22Rv1 (cell line): ENCODE results near the gene PHF5A.

Source experiments
- CTCF ChIP-seq: fragments of 450-650 bp; IDR thresholded peaks from 2 replicates; pipeline ENCODE4 v1.5.1; 2017; ENCODE audit warnings: mild to moderate bottlenecking
- ZFX ChIP-seq: fragments of 450-650 bp; IDR thresholded peaks from 2 replicates; pipeline ENCODE4 v1.6.1; 2017; ENCODE audit warnings: antibody characterized with exemption, borderline replicate concordance

DNA sequence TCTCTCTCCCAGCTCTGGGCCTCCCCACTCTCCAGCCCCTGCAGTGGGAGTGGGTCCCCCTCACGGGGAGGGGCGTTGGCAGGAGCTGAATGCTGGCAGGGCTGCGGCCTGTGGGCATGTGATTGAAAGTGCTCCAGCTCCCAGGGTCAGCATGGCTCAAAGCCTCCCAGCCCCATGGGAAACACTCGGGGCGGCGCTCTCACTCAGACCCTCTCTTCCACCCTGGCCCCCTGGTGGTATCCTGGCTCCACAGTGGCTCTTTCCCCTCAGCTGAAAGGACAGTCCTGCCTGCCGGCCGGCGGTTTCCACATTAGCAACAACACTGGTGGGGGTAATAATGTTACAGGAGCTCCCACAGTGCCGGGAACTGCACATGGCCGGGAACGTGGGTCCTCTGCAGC is 40.3 kb upstream of the PHF5A start:
- TF ChIP-seq ZFX = no peak
- TF ChIP-seq CTCF = no peak
